SK-N-SH treated with all-trans-retinoic acid at 6 μM for 48 hours (cell line): Measurements from ENCODE around the gene SLC51B.

Source experiments
- CSDC2 ChIP-seq: fragments of 250-450 bp; sonication (Bioruptor Pico); IDR thresholded peaks from 2 replicates; pipeline ENCODE4 v1.5.0; 2020; ENCODE audit warnings: mild to moderate bottlenecking, moderate library complexity
- ESRRG ChIP-seq: fragments of 250-450 bp; sonication (Bioruptor Pico); IDR thresholded peaks from 2 replicates; pipeline ENCODE4 v1.6.1; 2021; ENCODE audit warnings: mild to moderate bottlenecking
- GLIS3 ChIP-seq: fragments of 250-450 bp; sonication (Bioruptor Pico); IDR thresholded peaks from 2 replicates; pipeline ENCODE4 v1.5.0; 2020; ENCODE audit warnings: mild to moderate bottlenecking, moderate library complexity
- ISL1 ChIP-seq: fragments of 250-450 bp; sonication (Bioruptor Pico); IDR thresholded peaks from 2 replicates; pipeline ENCODE4 v2.1.2; 2022; ENCODE audit warnings: mild to moderate bottlenecking, moderate library complexity
- PATZ1 ChIP-seq: fragments of 250-450 bp; sonication (Bioruptor Pico); IDR thresholded peaks from 2 replicates; pipeline ENCODE4 v1.8.0; 2020; ENCODE audit warnings: mild to moderate bottlenecking, moderate library complexity, borderline replicate concordance
- PPARA ChIP-seq: fragments of 250-450 bp; sonication (Bioruptor Pico); IDR thresholded peaks from 2 replicates; pipeline ENCODE4 v1.5.0; 2020; ENCODE audit warnings: mild to moderate bottlenecking, borderline replicate concordance
- TCF4 ChIP-seq: fragments of 250-450 bp; sonication (Bioruptor Pico); IDR thresholded peaks from 2 replicates; pipeline ENCODE4 v1.8.0; 2021; ENCODE audit warnings: mild to moderate bottlenecking, moderate library complexity, borderline replicate concordance
- ZC3H10 ChIP-seq: fragments of 250-450 bp; sonication (Bioruptor Pico); IDR thresholded peaks from 2 replicates; pipeline ENCODE4 v1.5.1; 2021; ENCODE audit warnings: mild to moderate bottlenecking, moderate library complexity
- ZFP30 ChIP-seq: fragments of 450-650 bp; formaldehyde crosslinking; IDR thresholded peaks from 2 replicates; pipeline ENCODE4 v1.5.0; 2022; ENCODE audit warnings: mild to moderate bottlenecking, moderate library complexity

- no peak for TF ChIP-seq PPARA (CRISPR knock-in tag)
- no peak for TF ChIP-seq CSDC2 (CRISPR knock-in tag)
- no peak for TF ChIP-seq GLIS3 (CRISPR knock-in tag)
- no peak for TF ChIP-seq PATZ1 (CRISPR knock-in tag)
- TF ChIP-seq ZC3H10 (CRISPR knock-in tag) = no peak
- no peak for TF ChIP-seq ZFP30 (CRISPR knock-in tag)
- no peak for TF ChIP-seq TCF4 (CRISPR knock-in tag)
- no peak for TF ChIP-seq ISL1
- TF ChIP-seq ESRRG (CRISPR knock-in tag) = no peak
Measured at GRCh38 chr15:65006876-65007275, 38.3 kb upstream of the SLC51B start.
